Esophagus squamous epithelium (tissue), 4 donors: ENCODE results near the gene PCOLCE2.

Experiments used
- POLR2A ChIP-seq, 4 donors: fragments of 450-650 bp; IDR thresholded peaks; one replicate each; pipeline ENCODE4 v1.6.1; 2017; ENCODE audit warnings: antibody characterized with exemption in 4 of 4, mild to moderate bottlenecking in 4 of 4, moderate library complexity in 3 of 4
- TF ChIP-seq, protein P1 (sequence below), 6 experiments: fragments of 450-650 bp in 4 of 6; fragments of 200-600 bp in 2 of 6; sonication (generic) in 2 of 6; IDR thresholded peaks; one replicate each; pipeline ENCODE4 v1.5.1; 2016 to 2019; ENCODE audit warnings: antibody characterized with exemption in 6 of 6, mild to moderate bottlenecking in 4 of 6, moderate library complexity in 4 of 6

DNA sequence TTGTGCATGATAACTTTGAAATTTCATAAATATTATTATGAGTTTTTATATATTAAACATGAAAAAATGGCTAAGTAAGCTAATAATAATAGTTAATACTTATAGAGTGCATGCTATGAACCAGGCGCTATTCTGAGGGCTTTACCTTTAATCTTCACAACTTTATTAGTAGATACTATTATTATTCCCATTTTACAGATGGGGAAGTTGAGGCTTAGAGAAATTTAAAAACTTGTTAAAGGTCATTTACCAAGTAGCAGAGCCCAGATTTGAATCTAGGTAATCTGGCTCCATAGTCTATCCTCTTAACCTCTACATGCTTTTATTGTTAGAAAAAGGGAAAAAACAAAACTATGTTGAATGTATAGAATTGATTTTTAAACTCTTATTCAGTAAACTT, 104.7 kb downstream of the PCOLCE2 start:
- TF ChIP-seq, protein P1, sequence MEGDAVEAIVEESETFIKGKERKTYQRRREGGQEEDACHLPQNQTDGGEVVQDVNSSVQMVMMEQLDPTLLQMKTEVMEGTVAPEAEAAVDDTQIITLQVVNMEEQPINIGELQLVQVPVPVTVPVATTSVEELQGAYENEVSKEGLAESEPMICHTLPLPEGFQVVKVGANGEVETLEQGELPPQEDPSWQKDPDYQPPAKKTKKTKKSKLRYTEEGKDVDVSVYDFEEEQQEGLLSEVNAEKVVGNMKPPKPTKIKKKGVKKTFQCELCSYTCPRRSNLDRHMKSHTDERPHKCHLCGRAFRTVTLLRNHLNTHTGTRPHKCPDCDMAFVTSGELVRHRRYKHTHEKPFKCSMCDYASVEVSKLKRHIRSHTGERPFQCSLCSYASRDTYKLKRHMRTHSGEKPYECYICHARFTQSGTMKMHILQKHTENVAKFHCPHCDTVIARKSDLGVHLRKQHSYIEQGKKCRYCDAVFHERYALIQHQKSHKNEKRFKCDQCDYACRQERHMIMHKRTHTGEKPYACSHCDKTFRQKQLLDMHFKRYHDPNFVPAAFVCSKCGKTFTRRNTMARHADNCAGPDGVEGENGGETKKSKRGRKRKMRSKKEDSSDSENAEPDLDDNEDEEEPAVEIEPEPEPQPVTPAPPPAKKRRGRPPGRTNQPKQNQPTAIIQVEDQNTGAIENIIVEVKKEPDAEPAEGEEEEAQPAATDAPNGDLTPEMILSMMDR (IDR thresholded peaks at IDR 0.05): no peak
- TF ChIP-seq POLR2A (IDR thresholded peaks at IDR 0.05): no peak
